ENCODE results near the gene ANKRD12. TPM values are rescaled to one million over a fixed set of nuclear protein-coding genes. Genes with fewer than 3 reads are reported as not detected.

The ANKRD12 gene
- total RNA-seq, 1 experiment from 2014 or later: 31.6 TPM

DNA sequence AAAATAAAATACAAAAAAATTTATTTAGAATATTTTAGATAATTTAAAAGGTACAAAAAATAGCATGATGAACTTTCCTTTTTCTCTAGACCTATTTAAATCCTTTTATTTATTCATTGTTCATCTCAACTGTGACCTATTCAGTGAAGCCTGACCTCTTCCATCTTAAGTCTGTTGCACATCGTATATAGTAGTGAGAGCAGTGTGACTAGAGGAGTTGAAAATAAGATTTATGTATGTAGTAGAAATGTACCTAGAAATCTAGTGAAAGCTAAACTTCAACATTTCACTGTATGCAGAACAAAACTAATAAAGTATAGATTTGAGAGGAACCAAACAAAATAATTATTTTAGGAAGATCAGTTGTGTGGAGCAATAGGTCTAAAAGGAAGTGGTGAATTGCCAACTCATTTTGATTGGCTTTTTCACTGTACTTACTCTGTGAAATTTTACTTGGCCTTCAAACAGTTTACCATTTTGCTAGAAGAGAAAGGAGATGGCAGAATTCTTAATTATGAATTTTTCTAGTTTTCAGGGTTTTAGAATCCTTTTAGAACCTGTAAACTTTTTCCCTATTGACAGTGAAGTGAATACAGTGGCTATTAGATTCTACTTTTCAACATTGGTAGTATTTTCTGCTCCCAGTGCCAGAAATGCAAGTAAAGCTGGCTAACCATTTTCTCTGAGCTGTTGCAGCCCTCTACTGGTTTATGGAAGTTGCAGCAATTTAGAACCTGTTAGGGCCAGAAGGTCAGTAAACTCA, 11.0 kb downstream of the ANKRD12 start:
- CTCF ChIA-PET: interaction anchor here (0.6 kb wide), 1 partner anchor 187 kb away, joined by 3 read pairs; the partner anchor contains the start of gene TWSG1
- 0 out of 2 replicates have a peak overlapping the region, but pooled peaks have one; percentile 4 for H3K4me2 ChIP-seq

DNA sequence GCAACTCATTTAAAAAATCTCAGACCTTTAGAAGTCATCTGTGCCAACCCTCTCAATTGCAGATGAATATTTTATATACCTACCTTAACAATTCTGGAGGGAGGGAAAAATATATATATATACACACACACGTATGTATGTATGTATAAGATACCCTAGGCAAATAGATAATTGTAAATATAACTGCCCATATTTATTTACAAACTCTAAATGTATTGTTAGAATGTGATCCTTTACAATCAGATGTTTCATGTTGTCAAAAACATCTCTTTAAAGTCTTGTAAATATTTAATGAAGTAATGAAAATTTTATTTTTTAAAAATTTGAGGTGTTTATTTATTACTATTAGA, 11.6 kb downstream of the ANKRD12 start:
- Histone ChIP-seq H3K9me2 (ENCODE audit: insufficient read depth) (no peaks in the 10 kb centered on the region), H3K9me3 (ENCODE audit: insufficient read depth, low read depth) (no peaks in the 10 kb centered on the region), H3K36me3 (ENCODE audit: low read depth) (no peaks in the 10 kb centered on the region), H3K4me3 (no peak overlapping the region), H3K27me3 (ENCODE audit: insufficient read depth, low read depth) (no peaks in the 10 kb centered on the region), H2AFZ (no peak overlapping the region), H3K79me2 (ENCODE audit: low read depth) (peaks cover 64% of the 10 kb centered on the region), H3K4me1 (replicated peaks; ENCODE audit: insufficient read depth) (peaks cover 6% of the 10 kb centered on the region; the same call in 1 of the 2 replicates), H3F3A (ENCODE audit: insufficient read depth, low read depth) (no peaks in the 10 kb centered on the region; the same call in 1 of the 2 replicates), H3K4me2 (no peak overlapping the region), H4K20me1 (ENCODE audit: insufficient read depth) (peaks cover 6% of the 10 kb centered on the region; the same call in 1 of the 2 replicates), H3K27ac (no peak overlapping the region)
- TF ChIP-seq, protein P1, sequence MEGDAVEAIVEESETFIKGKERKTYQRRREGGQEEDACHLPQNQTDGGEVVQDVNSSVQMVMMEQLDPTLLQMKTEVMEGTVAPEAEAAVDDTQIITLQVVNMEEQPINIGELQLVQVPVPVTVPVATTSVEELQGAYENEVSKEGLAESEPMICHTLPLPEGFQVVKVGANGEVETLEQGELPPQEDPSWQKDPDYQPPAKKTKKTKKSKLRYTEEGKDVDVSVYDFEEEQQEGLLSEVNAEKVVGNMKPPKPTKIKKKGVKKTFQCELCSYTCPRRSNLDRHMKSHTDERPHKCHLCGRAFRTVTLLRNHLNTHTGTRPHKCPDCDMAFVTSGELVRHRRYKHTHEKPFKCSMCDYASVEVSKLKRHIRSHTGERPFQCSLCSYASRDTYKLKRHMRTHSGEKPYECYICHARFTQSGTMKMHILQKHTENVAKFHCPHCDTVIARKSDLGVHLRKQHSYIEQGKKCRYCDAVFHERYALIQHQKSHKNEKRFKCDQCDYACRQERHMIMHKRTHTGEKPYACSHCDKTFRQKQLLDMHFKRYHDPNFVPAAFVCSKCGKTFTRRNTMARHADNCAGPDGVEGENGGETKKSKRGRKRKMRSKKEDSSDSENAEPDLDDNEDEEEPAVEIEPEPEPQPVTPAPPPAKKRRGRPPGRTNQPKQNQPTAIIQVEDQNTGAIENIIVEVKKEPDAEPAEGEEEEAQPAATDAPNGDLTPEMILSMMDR (conservative IDR thresholded peaks at IDR 0.05): peak; percentile 6; the same call in 1 of the 2 replicates
- TF ChIP-seq EZH2 (IDR thresholded peaks at IDR 0.05; ENCODE audit: low read depth): no peak
- no peak for DNase-seq
- intact Hi-C loops (cut with micrococcal nuclease; ENCODE audit: unreplicated experiment): loop anchor here (1.0 kb wide), 2 partner anchors 75 to 160 kb away; no protein-coding TSS in a partner anchor
- CTCF ChIA-PET: interaction anchor here (0.6 kb wide), 1 partner anchor 186 kb away, joined by 3 read pairs; the partner anchor contains the start of gene TWSG1
- POLR2A ChIA-PET (ENCODE audit: unreplicated experiment): no interaction called here
- BruUV-seq (replicated peaks): no TSS peak

More for the DNA sequence above, 11.0 kb downstream of the ANKRD12 start:
- H3K4me1 ChIP-seq (replicated peaks; ENCODE audit: insufficient read depth): peaks cover 6% of the 10 kb centered on the region; the same call in 1 of the 2 replicates
- intact Hi-C loops (cut with micrococcal nuclease; ENCODE audit: unreplicated experiment): loop anchor here (1.0 to 2.0 kb wide), 3 partner anchors 74 to 493 kb away; no protein-coding TSS in a partner anchor
- DNase-seq: peak; percentile 29 to 48
- H3K36me3 ChIP-seq (ENCODE audit: low read depth): no peaks in the 10 kb centered on the region
- H3K27ac ChIP-seq: peak overlapping the region; percentile 40
- no peak overlapping the region for H2AFZ ChIP-seq
- no peak for TF ChIP-seq EZH2 (IDR thresholded peaks at IDR 0.05; ENCODE audit: low read depth)
- TF ChIP-seq, protein P1 (conservative IDR thresholded peaks at IDR 0.05): peak; percentile 76
- H3F3A ChIP-seq (ENCODE audit: insufficient read depth, low read depth): no peaks in the 10 kb centered on the region; the same call in 1 of the 2 replicates
- H3K79me2 ChIP-seq (ENCODE audit: low read depth): peaks cover 66% of the 10 kb centered on the region
- no peaks in the 10 kb centered on the region for H3K27me3 ChIP-seq (ENCODE audit: insufficient read depth, low read depth)
- peaks cover 6% of the 10 kb centered on the region; the same call in 1 of the 2 replicates for H4K20me1 ChIP-seq (ENCODE audit: insufficient read depth)
- H3K4me3 ChIP-seq: no peak overlapping the region
- H3K9me2 ChIP-seq (ENCODE audit: insufficient read depth): no peaks in the 10 kb centered on the region
- H3K9me3 ChIP-seq (ENCODE audit: insufficient read depth, low read depth): no peaks in the 10 kb centered on the region
- no TSS peak for BruUV-seq (replicated peaks)
- POLR2A ChIA-PET (ENCODE audit: unreplicated experiment): no interaction called here

DNA sequence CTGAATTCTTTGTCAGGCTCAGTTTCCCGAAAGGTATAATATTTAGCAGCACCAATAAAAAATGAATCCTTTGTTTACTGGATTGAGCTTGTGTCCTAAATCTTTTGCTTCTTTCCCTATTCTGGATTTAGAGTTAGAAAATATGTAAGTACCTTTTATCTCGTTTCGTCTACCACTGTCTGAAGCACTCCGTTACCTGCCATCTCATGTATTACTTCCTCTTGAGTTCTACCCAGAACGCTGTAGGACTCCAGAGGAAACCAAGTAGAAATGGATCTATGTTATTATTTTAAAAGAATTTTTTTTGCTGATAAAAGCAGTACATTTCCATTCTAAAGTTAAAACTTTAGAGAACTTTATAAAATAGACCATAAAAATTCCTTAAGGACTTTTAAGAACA, 13.5 kb downstream of the ANKRD12 start:
- Histone ChIP-seq H2AFZ (no peak overlapping the region), H3K27me3 (ENCODE audit: insufficient read depth, low read depth) (no peaks in the 10 kb centered on the region), H3K36me3 (ENCODE audit: low read depth) (no peaks in the 10 kb centered on the region), H3K4me2 (no peak overlapping the region), H3F3A (ENCODE audit: insufficient read depth, low read depth) (no peaks in the 10 kb centered on the region; the same call in 1 of the 2 replicates), H3K9me2 (ENCODE audit: insufficient read depth) (no peaks in the 10 kb centered on the region), H4K20me1 (ENCODE audit: insufficient read depth) (peaks cover 6% of the 10 kb centered on the region; the same call in 1 of the 2 replicates), H3K79me2 (ENCODE audit: low read depth) (peaks cover 62% of the 10 kb centered on the region), H3K4me3 (no peak overlapping the region), H3K9me3 (ENCODE audit: insufficient read depth, low read depth) (no peaks in the 10 kb centered on the region), H3K27ac (no peak overlapping the region), H3K4me1 (replicated peaks; ENCODE audit: insufficient read depth) (peaks cover 6% of the 10 kb centered on the region; the same call in 1 of the 2 replicates)
- BruUV-seq (replicated peaks): no TSS peak
- ChIA-PET CTCF (no interaction called here), POLR2A (ENCODE audit: unreplicated experiment) (no interaction called here)
- TF ChIP-seq EZH2 (IDR thresholded peaks at IDR 0.05; ENCODE audit: low read depth): no peak
- TF ChIP-seq, protein P1 (conservative IDR thresholded peaks at IDR 0.05): no peak
- intact Hi-C loops (cut with micrococcal nuclease; ENCODE audit: unreplicated experiment): no loop called here
- no peak for DNase-seq

Data from PC-9 (cell line).